Effector memory CD4-positive, alpha-beta T cell (primary cell): ENCODE data around the gene DIRAS1.

Experiments used
- DNase-seq, 3 donors: peaks; one replicate each; pipeline ENCODE4 v3.0.0-alpha.2; 2020
- H3K27ac ChIP-seq: 2 replicates; pipeline ENCODE4 v1.7.0; 2013; ENCODE audit warnings: mild to moderate bottlenecking, low read length, moderate library complexity; ENCODE audit not compliant: insufficient read depth, poor library complexity, severe bottlenecking
- H3K27me3 ChIP-seq: replicated peaks from 2 replicates; pipeline ENCODE4 v1.7.0; 2013; ENCODE audit warnings: mild to moderate bottlenecking, low read length; ENCODE audit not compliant: insufficient read depth, control insufficient read depth, poor library complexity, severe bottlenecking
- H3K36me3 ChIP-seq: 2 replicates; pipeline ENCODE4 v1.7.0; 2013; ENCODE audit warnings: mild to moderate bottlenecking, low read length, moderate library complexity; ENCODE audit not compliant: control insufficient read depth, insufficient read depth
- H3K4me1 ChIP-seq: 2 replicates; pipeline ENCODE4 v1.7.0; 2013; ENCODE audit warnings: low read length, mild to moderate bottlenecking; ENCODE audit not compliant: control insufficient read depth, insufficient read depth, poor library complexity, severe bottlenecking
- H3K4me3 ChIP-seq: 2 replicates; pipeline ENCODE4 v1.7.0; 2013; ENCODE audit warnings: low read length, low read depth, mild to moderate bottlenecking; ENCODE audit not compliant: insufficient read depth, poor library complexity, severe bottlenecking
- H3K9me3 ChIP-seq: 2 replicates; pipeline ENCODE4 v1.7.0; 2013; ENCODE audit warnings: mild to moderate bottlenecking, low read length, moderate library complexity; ENCODE audit not compliant: control insufficient read depth

The DIRAS1 gene

GRCh38 chr19:2762783-2763496 is 41.8 kb upstream of the DIRAS1 start:
- Histone ChIP-seq H3K27ac (no peak overlapping the region), H3K4me1 (no peaks in the 10 kb centered on the region), H3K4me3 (no peak overlapping the region), H3K9me3 (no peaks in the 10 kb centered on the region), H3K36me3 (peaks cover 66% of the 10 kb centered on the region), H3K27me3 (no peaks in the 10 kb centered on the region)
- DNase-seq: no peak

GRCh38 chr19:2761876-2762782 is 41.0 kb upstream of the DIRAS1 start:
- Histone ChIP-seq H3K27ac (no peak overlapping the region), H3K9me3 (no peaks in the 10 kb centered on the region), H3K4me3 (no peak overlapping the region), H3K4me1 (no peaks in the 10 kb centered on the region), H3K27me3 (no peaks in the 10 kb centered on the region), H3K36me3 (peaks cover 60% of the 10 kb centered on the region)
- DNase-seq: no peak

GRCh38 chr19:2761309-2761677 is 40.1 kb upstream of the DIRAS1 start:
- DNase-seq: no peak
- no peaks in the 10 kb centered on the region for H3K9me3 ChIP-seq
- no peaks in the 10 kb centered on the region for H3K27me3 ChIP-seq
- no peak overlapping the region for H3K27ac ChIP-seq
- peaks cover 61% of the 10 kb centered on the region for H3K36me3 ChIP-seq
- no peak overlapping the region for H3K4me3 ChIP-seq
- H3K4me1 ChIP-seq: no peaks in the 10 kb centered on the region

GRCh38 chr19:2759965-2760364 is 38.8 kb upstream of the DIRAS1 start:
- no peak for DNase-seq
- Histone ChIP-seq H3K4me3 (no peak overlapping the region), H3K36me3 (peaks cover 63% of the 10 kb centered on the region), H3K9me3 (no peaks in the 10 kb centered on the region), H3K27me3 (no peaks in the 10 kb centered on the region), H3K27ac (no peak overlapping the region), H3K4me1 (no peaks in the 10 kb centered on the region)

GRCh38 chr19:2759362-2759761 is 38.2 kb upstream of the DIRAS1 start:
- Histone ChIP-seq H3K4me3 (no peak overlapping the region), H3K4me1 (no peaks in the 10 kb centered on the region), H3K27me3 (no peaks in the 10 kb centered on the region), H3K9me3 (no peaks in the 10 kb centered on the region), H3K27ac (no peak overlapping the region), H3K36me3 (peaks cover 62% of the 10 kb centered on the region)
- DNase-seq: no peak

GRCh38 chr19:2758601-2759313 is 37.6 kb upstream of the DIRAS1 start:
- Histone ChIP-seq H3K27ac (no peak overlapping the region), H3K9me3 (no peaks in the 10 kb centered on the region), H3K4me1 (no peaks in the 10 kb centered on the region), H3K36me3 (peaks cover 60% of the 10 kb centered on the region), H3K27me3 (no peaks in the 10 kb centered on the region), H3K4me3 (no peak overlapping the region)
- no peak for DNase-seq

GRCh38 chr19:2756921-2757881 is 36.0 kb upstream of the DIRAS1 start:
- H3K36me3 ChIP-seq: peaks cover 45% of the 10 kb centered on the region
- no peaks in the 10 kb centered on the region for H3K4me1 ChIP-seq
- DNase-seq: no peak
- H3K4me3 ChIP-seq: no peak overlapping the region
- H3K27me3 ChIP-seq: no peaks in the 10 kb centered on the region
- H3K9me3 ChIP-seq: no peaks in the 10 kb centered on the region
- H3K27ac ChIP-seq: no peak overlapping the region

GRCh38 chr19:2756477-2756876 is 35.3 kb upstream of the DIRAS1 start:
- H3K4me3 ChIP-seq: no peak overlapping the region
- H3K4me1 ChIP-seq: no peaks in the 10 kb centered on the region
- DNase-seq: no peak
- peaks cover 38% of the 10 kb centered on the region for H3K36me3 ChIP-seq
- H3K9me3 ChIP-seq: no peaks in the 10 kb centered on the region
- no peaks in the 10 kb centered on the region for H3K27me3 ChIP-seq
- no peak overlapping the region for H3K27ac ChIP-seq

GRCh38 chr19:2755811-2756210 is 34.6 kb upstream of the DIRAS1 start:
- Histone ChIP-seq H3K36me3 (peaks cover 32% of the 10 kb centered on the region), H3K4me3 (no peak overlapping the region), H3K27me3 (no peaks in the 10 kb centered on the region), H3K4me1 (no peaks in the 10 kb centered on the region), H3K27ac (no peak overlapping the region), H3K9me3 (no peaks in the 10 kb centered on the region)
- no peak for DNase-seq
